Fibroblast of lung (primary cell): ENCODE results near the gene STARD7. TPM values are rescaled to one million over a fixed set of nuclear protein-coding genes. Genes with fewer than 3 reads are reported as not detected.

Experiments
- DNase-seq, 2 donors: peaks; one replicate each; pipeline versions ENCODE4 v3.0.0 to v3.0.0-alpha.2; 2010; ENCODE audit warnings: low read depth in 2 of 2
- H2AFZ ChIP-seq: 2 replicates; pipeline ENCODE4 v1.5.1; 2012; ENCODE audit warnings: low read length, control low read depth, inconsistent platforms
- H3K27ac ChIP-seq: 2 replicates; pipeline ENCODE4 v1.5.1; 2011; ENCODE audit warnings: low read length, control low read depth; ENCODE audit not compliant: insufficient read depth
- H3K27me3 ChIP-seq: 2 replicates; pipeline ENCODE4 v1.5.1; 2011; ENCODE audit warnings: mild to moderate bottlenecking, low read length; ENCODE audit not compliant: control insufficient read depth, insufficient read depth
- H3K36me3 ChIP-seq: 2 replicates; pipeline ENCODE4 v1.5.1; 2011; ENCODE audit warnings: low read length; ENCODE audit not compliant: control insufficient read depth, insufficient read depth
- H3K4me1 ChIP-seq: 2 replicates; pipeline ENCODE4 v1.5.1; 2011; ENCODE audit warnings: low read length; ENCODE audit not compliant: control insufficient read depth, insufficient read depth; ENCODE audit errors: extremely low read depth
- H3K4me2 ChIP-seq: 2 replicates; pipeline ENCODE4 v1.5.1; 2011; ENCODE audit warnings: low read length, control low read depth; ENCODE audit not compliant: insufficient read depth; ENCODE audit errors: extremely low read depth
- H3K4me3 ChIP-seq, 4 experiments: fragments of 200-600 bp in 1 of 4; sonication (generic) in 1 of 4; replicated peaks in 1 of 4; 2 replicates each; pipeline ENCODE4 v1.5.1; 2011 to 2016; ENCODE audit warnings: low read length in 4 of 4, low read depth in 3 of 4, mild to moderate bottlenecking in 3 of 4, control low read depth in 2 of 4, inconsistent platforms in 1 of 4, mixed read lengths in 1 of 4; ENCODE audit not compliant: insufficient read depth in 1 of 4; ENCODE audit errors: control extremely low read depth in 1 of 4
- H3K79me2 ChIP-seq: 2 replicates; pipeline ENCODE4 v1.5.1; 2012; ENCODE audit warnings: mild to moderate bottlenecking, low read length, inconsistent platforms; ENCODE audit not compliant: control insufficient read depth, insufficient read depth
- H3K9ac ChIP-seq: 2 replicates; pipeline ENCODE4 v1.5.1; 2011; ENCODE audit warnings: mild to moderate bottlenecking, low read length, control low read depth; ENCODE audit not compliant: insufficient read depth
- H3K9me3 ChIP-seq: 2 replicates; pipeline ENCODE4 v1.5.1; 2012; ENCODE audit warnings: low read depth, low read length; ENCODE audit not compliant: control insufficient read depth, insufficient read depth
- H4K20me1 ChIP-seq: 2 replicates; pipeline ENCODE4 v1.5.1; 2011; ENCODE audit warnings: low read length; ENCODE audit not compliant: control insufficient read depth, insufficient read depth; ENCODE audit errors: extremely low read depth
- EZH2 ChIP-seq: IDR thresholded peaks from 2 replicates; pipeline ENCODE4 v1.5.1; 2012; ENCODE audit warnings: low read length, control low read depth, mild to moderate bottlenecking; ENCODE audit errors: missing control alignments
- polyA plus RNA-seq, 2 donors: library from polyadenylated mRNA; depleted of rRNA in 1 of 2; stranded (reverse) in 1 of 2; unstranded in 1 of 2; fragments of >200 nt; gene quantifications; 2 replicates each; pipeline ENCODE4 v1.2.1, GENCODE V29; 2011 to 2012; ENCODE audit warnings: missing spikeins in 1 of 2
- total RNA-seq: library from RNA; depleted of rRNA; stranded (reverse); fragments of >200 nt; gene quantifications from 2 replicates; pipeline ENCODE4 v1.2.1, GENCODE V29; 2014
- TF ChIP-seq, protein P1 (sequence below), 2 donors: IDR thresholded peaks in 1 of 2; conservative IDR thresholded peaks in 1 of 2; 1 replicate in 1 of 2; 2 replicates in 1 of 2; pipeline ENCODE4 v1.5.1; 2011 to 2012; ENCODE audit warnings: low read length in 2 of 2, control low read depth in 1 of 2, inconsistent platforms in 1 of 2, low read depth in 1 of 2, mild to moderate bottlenecking in 1 of 2

The STARD7 gene
- total and polyA plus RNA-seq, 2 donors (not counting 1 experiment from before 2014, with no cell fraction given) = 109 to 121 TPM

DNA sequence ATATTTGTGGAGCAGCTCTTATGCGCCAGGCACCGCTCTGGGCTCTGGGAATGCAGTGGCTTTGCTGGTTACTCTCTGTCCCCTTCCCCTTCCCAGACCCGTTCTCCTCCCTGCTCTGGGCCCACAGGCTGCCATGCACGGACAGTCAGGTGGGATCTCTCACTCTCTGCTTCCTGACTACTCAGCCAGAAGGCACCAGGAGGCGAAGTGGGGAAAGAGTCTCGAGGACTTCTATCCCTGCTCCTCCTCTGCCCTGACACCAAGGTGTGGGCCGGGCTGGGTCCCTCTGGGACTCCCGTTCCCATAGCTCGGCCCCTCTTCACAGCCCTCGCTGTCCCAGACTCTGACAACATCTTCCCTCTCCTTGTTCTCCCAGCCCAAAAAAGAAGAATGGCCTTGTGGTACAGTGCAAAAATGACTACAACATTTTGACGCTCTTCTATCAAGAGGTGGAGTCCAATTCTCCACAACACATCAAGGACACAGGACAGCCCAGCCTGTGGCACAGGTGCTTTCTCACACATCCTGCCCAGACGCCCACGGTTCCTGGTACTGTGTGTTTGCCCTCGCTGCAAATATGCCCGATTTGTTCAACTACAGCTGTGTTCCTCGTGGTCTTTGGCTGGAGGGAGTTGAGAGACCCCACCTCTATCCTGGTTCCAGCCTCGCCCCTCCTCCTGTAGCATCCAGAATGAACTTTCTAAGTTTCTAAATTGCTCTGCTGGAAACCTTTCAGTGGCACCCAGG lies 49.4 kb downstream of the STARD7 start:
- no peak overlapping the region for H3K9ac ChIP-seq
- no peaks in the 10 kb centered on the region for H3K36me3 ChIP-seq
- no peaks in the 10 kb centered on the region for H4K20me1 ChIP-seq
- TF ChIP-seq, protein P1, sequence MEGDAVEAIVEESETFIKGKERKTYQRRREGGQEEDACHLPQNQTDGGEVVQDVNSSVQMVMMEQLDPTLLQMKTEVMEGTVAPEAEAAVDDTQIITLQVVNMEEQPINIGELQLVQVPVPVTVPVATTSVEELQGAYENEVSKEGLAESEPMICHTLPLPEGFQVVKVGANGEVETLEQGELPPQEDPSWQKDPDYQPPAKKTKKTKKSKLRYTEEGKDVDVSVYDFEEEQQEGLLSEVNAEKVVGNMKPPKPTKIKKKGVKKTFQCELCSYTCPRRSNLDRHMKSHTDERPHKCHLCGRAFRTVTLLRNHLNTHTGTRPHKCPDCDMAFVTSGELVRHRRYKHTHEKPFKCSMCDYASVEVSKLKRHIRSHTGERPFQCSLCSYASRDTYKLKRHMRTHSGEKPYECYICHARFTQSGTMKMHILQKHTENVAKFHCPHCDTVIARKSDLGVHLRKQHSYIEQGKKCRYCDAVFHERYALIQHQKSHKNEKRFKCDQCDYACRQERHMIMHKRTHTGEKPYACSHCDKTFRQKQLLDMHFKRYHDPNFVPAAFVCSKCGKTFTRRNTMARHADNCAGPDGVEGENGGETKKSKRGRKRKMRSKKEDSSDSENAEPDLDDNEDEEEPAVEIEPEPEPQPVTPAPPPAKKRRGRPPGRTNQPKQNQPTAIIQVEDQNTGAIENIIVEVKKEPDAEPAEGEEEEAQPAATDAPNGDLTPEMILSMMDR (conservative IDR thresholded peaks at IDR 0.05 in 1 of 2, IDR thresholded peaks at IDR 0.05 in 1 of 2; ENCODE audit: low read depth in 1 of 2, low read length in 2 of 2) = no peak
- no peak for TF ChIP-seq EZH2
- H3K4me3 ChIP-seq = no peak overlapping the region
- no peaks in the 10 kb centered on the region for H3K9me3 ChIP-seq
- peaks cover 7% of the 10 kb centered on the region for H3K27me3 ChIP-seq
- DNase-seq = no peak
- no peaks in the 10 kb centered on the region for H3K4me1 ChIP-seq
- H3K79me2 ChIP-seq = no peaks in the 10 kb centered on the region
- no peak overlapping the region for H3K27ac ChIP-seq
- H2AFZ ChIP-seq = no peak overlapping the region
- no peak overlapping the region for H3K4me2 ChIP-seq

DNA sequence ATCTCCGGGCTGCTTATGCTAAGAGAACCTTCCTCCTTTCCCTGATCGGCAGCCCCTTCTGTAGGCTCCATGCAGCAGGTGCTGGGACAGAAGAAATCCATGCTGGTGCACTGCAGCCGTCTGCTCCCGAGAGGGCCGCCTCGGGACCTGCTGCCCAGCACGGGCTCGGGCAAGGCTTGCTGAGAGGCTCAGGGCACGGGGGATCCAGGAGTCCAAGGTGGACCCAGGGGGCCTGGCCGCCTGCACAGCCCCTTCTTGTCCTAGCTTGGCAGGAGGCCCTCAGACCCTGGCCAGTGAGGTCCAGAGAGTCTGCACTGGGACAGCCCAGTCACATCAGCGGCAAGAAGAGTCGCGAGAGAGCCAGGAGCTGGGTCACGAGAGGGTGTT lies 50.1 kb downstream of the STARD7 start:
- H3K9me3 ChIP-seq = no peaks in the 10 kb centered on the region
- TF ChIP-seq, protein P1 (conservative IDR thresholded peaks at IDR 0.05 in 1 of 2, IDR thresholded peaks at IDR 0.05 in 1 of 2; ENCODE audit: low read depth in 1 of 2, low read length in 2 of 2) = no peak
- TF ChIP-seq EZH2 = no peak
- no peak for DNase-seq
- peaks cover 7% of the 10 kb centered on the region for H3K27me3 ChIP-seq
- H3K4me3 ChIP-seq = no peak overlapping the region
- H3K36me3 ChIP-seq = no peaks in the 10 kb centered on the region
- no peaks in the 10 kb centered on the region for H4K20me1 ChIP-seq
- no peak overlapping the region for H3K27ac ChIP-seq
- no peak overlapping the region for H3K9ac ChIP-seq
- H3K79me2 ChIP-seq = no peaks in the 10 kb centered on the region
- no peak overlapping the region for H3K4me2 ChIP-seq
- no peak overlapping the region for H2AFZ ChIP-seq
- no peaks in the 10 kb centered on the region for H3K4me1 ChIP-seq

DNA sequence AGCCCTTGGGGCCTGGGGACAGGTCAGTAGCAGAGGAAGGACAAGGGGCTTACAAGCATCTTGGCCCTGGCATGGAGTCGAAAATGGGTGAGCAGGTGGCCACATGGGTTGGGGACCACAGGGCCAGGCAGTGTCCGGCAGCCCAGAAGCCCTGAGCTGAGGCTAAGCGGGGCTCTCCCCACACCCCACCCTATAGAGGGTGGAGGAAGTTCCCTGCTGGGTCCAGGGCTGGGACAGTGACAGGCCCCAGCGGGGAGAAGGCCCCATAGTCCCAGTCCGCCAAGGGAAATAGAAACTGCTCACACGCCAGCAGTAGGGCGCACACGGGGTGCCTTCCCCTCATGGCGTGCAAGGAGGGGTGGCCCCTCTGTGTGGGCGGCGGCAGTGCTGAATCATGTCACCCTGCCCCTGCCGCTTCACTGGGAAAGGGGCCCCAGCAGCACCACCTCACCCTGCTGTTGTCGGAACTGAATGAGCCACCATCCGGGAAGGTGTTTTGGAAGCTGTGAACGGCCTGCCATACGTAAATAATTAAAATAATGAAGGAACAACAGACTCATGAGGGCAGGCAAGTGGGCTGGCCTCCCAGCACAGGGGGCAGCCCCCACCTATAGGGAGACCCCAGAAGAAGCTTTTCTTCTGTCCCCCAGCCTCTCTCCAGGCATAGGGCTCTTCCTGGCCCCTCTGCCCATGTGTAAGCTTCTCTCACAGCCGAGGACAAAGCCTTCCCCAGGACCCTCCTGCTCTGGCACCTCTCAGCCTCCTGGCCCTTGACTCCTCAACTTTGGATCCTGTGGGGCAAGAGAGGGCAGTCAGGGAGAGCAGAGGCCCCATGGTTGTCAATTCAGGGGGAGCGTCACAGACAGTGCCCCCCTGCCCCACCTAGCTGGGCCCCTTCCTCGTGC lies 50.7 kb downstream of the STARD7 start:
- DNase-seq = peak in 1 of 2 donors; percentile 17
- Histone ChIP-seq H3K9me3 (no peaks in the 10 kb centered on the region), H3K27me3 (peaks cover 7% of the 10 kb centered on the region), H3K4me3 (no peak overlapping the region), H3K36me3 (no peaks in the 10 kb centered on the region), H3K79me2 (no peaks in the 10 kb centered on the region), H3K9ac (no peak overlapping the region), H3K4me1 (no peaks in the 10 kb centered on the region), H4K20me1 (no peaks in the 10 kb centered on the region), H3K27ac (no peak overlapping the region), H3K4me2 (no peak overlapping the region), H2AFZ (no peak overlapping the region)
- no peak for TF ChIP-seq EZH2
- TF ChIP-seq, protein P1 (conservative IDR thresholded peaks at IDR 0.05 in 1 of 2, IDR thresholded peaks at IDR 0.05 in 1 of 2; ENCODE audit: low read depth in 1 of 2, low read length in 2 of 2) = no peak
